Measurements from ENCODE around the gene MARCHF7.

DNA sequence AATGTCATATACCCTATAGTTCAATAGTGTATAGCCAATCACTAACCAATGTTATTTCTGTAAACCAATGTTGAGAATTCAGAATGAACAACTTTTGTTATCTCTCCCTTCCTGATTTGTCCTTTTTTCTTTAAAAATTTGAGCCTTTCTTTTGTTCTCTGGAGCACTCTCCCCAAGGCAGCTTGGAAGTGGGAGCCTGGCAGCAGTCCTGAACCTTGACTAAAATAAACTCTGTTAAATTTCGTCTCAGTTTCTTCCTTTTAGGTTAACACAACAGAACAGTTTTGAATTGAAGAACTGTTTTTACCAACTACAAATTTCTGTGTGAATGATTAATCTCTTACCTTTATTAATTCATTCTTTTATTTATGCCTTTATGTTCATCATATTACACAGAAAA is 49.8 kb downstream of the MARCHF7 start:
- no peak for TF ChIP-seq DNMT3B (CRISPR knock-in tag; conservative IDR thresholded peaks at IDR 0.05)
- TF ChIP-seq ZNF224 (CRISPR knock-in tag; IDR thresholded peaks at IDR 0.05), result no peak
- TF ChIP-seq, protein P1, sequence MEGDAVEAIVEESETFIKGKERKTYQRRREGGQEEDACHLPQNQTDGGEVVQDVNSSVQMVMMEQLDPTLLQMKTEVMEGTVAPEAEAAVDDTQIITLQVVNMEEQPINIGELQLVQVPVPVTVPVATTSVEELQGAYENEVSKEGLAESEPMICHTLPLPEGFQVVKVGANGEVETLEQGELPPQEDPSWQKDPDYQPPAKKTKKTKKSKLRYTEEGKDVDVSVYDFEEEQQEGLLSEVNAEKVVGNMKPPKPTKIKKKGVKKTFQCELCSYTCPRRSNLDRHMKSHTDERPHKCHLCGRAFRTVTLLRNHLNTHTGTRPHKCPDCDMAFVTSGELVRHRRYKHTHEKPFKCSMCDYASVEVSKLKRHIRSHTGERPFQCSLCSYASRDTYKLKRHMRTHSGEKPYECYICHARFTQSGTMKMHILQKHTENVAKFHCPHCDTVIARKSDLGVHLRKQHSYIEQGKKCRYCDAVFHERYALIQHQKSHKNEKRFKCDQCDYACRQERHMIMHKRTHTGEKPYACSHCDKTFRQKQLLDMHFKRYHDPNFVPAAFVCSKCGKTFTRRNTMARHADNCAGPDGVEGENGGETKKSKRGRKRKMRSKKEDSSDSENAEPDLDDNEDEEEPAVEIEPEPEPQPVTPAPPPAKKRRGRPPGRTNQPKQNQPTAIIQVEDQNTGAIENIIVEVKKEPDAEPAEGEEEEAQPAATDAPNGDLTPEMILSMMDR (CRISPR knock-in tag; IDR thresholded peaks at IDR 0.05), result no peak
- no peak for TF ChIP-seq RAD21 (CRISPR knock-in tag; IDR thresholded peaks at IDR 0.05)
- TF ChIP-seq, protein P2, sequence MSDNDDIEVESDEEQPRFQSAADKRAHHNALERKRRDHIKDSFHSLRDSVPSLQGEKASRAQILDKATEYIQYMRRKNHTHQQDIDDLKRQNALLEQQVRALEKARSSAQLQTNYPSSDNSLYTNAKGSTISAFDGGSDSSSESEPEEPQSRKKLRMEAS (IDR thresholded peaks at IDR 0.05), result no peak
- TF ChIP-seq, protein P3, sequence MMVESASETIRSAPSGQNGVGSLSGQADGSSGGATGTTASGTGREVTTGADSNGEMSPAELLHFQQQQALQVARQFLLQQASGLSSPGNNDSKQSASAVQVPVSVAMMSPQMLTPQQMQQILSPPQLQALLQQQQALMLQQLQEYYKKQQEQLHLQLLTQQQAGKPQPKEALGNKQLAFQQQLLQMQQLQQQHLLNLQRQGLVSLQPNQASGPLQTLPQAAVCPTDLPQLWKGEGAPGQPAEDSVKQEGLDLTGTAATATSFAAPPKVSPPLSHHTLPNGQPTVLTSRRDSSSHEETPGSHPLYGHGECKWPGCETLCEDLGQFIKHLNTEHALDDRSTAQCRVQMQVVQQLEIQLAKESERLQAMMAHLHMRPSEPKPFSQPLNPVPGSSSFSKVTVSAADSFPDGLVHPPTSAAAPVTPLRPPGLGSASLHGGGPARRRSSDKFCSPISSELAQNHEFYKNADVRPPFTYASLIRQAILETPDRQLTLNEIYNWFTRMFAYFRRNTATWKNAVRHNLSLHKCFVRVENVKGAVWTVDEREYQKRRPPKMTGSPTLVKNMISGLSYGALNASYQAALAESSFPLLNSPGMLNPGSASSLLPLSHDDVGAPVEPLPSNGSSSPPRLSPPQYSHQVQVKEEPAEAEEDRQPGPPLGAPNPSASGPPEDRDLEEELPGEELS (CRISPR knock-in tag; IDR thresholded peaks at IDR 0.05), result no peak
- TF ChIP-seq FOXJ3 (CRISPR knock-in tag; IDR thresholded peaks at IDR 0.05; ENCODE audit: borderline replicate concordance), result no peak
- TF ChIP-seq POLR2AphosphoS5 (IDR thresholded peaks at IDR 0.05; ENCODE audit: low read depth, low read length), result no peak
- no peak for TF ChIP-seq BRD4 (CRISPR knock-in tag; IDR thresholded peaks at IDR 0.05)
